Skeletal muscle tissue (tissue), 4 donors: ENCODE data around the gene HBE1. TPM values are rescaled to one million over a fixed set of nuclear protein-coding genes. Genes with fewer than 3 reads are reported as not detected.
"Not testable (repeated sequence)": the region's sequence is repeated elsewhere in the genome, so short reads cannot be mapped to it uniquely, and the experiment has no call there.

ENCODE experiments used
- H3K27ac ChIP-seq: one replicate; pipeline ENCODE4 v1.7.0; 2013; ENCODE audit warnings: mild to moderate bottlenecking, low read depth, low read length, inconsistent platforms
- H3K27me3 ChIP-seq, 3 donors: one replicate each; pipeline ENCODE4 v1.7.0; 2013; ENCODE audit warnings: low read length in 3 of 3; ENCODE audit not compliant: control insufficient read depth in 3 of 3, insufficient read depth in 3 of 3
- H3K36me3 ChIP-seq, 3 donors: one replicate each; pipeline ENCODE4 v1.7.0; 2013; ENCODE audit warnings: low read length in 3 of 3; ENCODE audit not compliant: control insufficient read depth in 3 of 3, insufficient read depth in 3 of 3
- H3K4me1 ChIP-seq, 3 donors: one replicate each; pipeline ENCODE4 v1.7.0; 2013; ENCODE audit warnings: low read length in 3 of 3, mild to moderate bottlenecking in 3 of 3; ENCODE audit not compliant: control insufficient read depth in 3 of 3, insufficient read depth in 3 of 3
- H3K4me3 ChIP-seq, 3 donors: one replicate each; pipeline ENCODE4 v1.7.0; 2013; ENCODE audit warnings: low read length in 3 of 3
- H3K9ac ChIP-seq, 3 donors: one replicate each; pipeline ENCODE4 v1.7.0; 2013; ENCODE audit warnings: low read length in 3 of 3, mild to moderate bottlenecking in 3 of 3, moderate library complexity in 2 of 3, low read depth in 1 of 3
- H3K9me3 ChIP-seq, 3 donors: one replicate each; pipeline ENCODE4 v1.7.0; 2013; ENCODE audit warnings: low read length in 3 of 3; ENCODE audit not compliant: control insufficient read depth in 3 of 3
- total RNA-seq: library from RNA; depleted of rRNA; stranded (reverse); fragments of >200 nt; gene quantifications from one replicate; pipeline ENCODE4 v1.2.3, GENCODE V29; 2014
- donor health status: Osteomylitis.

The HBE1 gene
- total RNA-seq, 1 donor from 2014 or later = 84.0 TPM

GRCh38 chr11:5297721-5298323 is 28.1 kb upstream of the HBE1 start:
- Histone ChIP-seq H3K9ac (no peak overlapping the region), H3K4me3 (no peak overlapping the region), H3K36me3 (no peaks in the 10 kb centered on the region), H3K4me1 (no peaks in the 10 kb centered on the region), H3K27ac (no peak overlapping the region), H3K27me3 (no peaks in the 10 kb centered on the region), H3K9me3 (no peaks in the 10 kb centered on the region)

GRCh38 chr11:5294342-5294995 is 24.7 kb upstream of the HBE1 start:
- H3K4me1 ChIP-seq, H3K27ac ChIP-seq, H3K36me3 ChIP-seq, H3K27me3 ChIP-seq, H3K4me3 ChIP-seq, H3K9me3 ChIP-seq, H3K9ac ChIP-seq: not testable (repeated sequence)

GRCh38 chr11:5293028-5293427 is 23.3 kb upstream of the HBE1 start:
- Histone ChIP-seq H3K9ac (no peak overlapping the region), H3K27ac (no peak overlapping the region), H3K4me3 (no peak overlapping the region), H3K9me3 (no peaks in the 10 kb centered on the region), H3K27me3 (no peaks in the 10 kb centered on the region), H3K4me1 (no peaks in the 10 kb centered on the region), H3K36me3 (no peaks in the 10 kb centered on the region)

- Histone ChIP-seq H3K36me3 (no peaks in the 10 kb centered on the region), H3K9me3 (no peaks in the 10 kb centered on the region), H3K9ac (no peak overlapping the region), H3K27me3 (no peaks in the 10 kb centered on the region), H3K4me3 (no peak overlapping the region), H3K27ac (no peak overlapping the region), H3K4me1 (no peaks in the 10 kb centered on the region)
Observed at GRCh38 chr11:5291207-5291838, 21.6 kb upstream of the HBE1 start.

- Histone ChIP-seq H3K27ac (no peak overlapping the region), H3K9me3 (no peaks in the 10 kb centered on the region), H3K27me3 (no peaks in the 10 kb centered on the region), H3K4me1 (no peaks in the 10 kb centered on the region), H3K36me3 (no peaks in the 10 kb centered on the region), H3K9ac (no peak overlapping the region), H3K4me3 (no peak overlapping the region)
Observed at GRCh38 chr11:5290106-5290505, 20.4 kb upstream of the HBE1 start.

- Histone ChIP-seq H3K27ac (no peak overlapping the region), H3K4me3 (no peak overlapping the region), H3K36me3 (no peaks in the 10 kb centered on the region), H3K9me3 (no peaks in the 10 kb centered on the region), H3K9ac (no peak overlapping the region), H3K4me1 (no peaks in the 10 kb centered on the region), H3K27me3 (no peaks in the 10 kb centered on the region)
Observed at GRCh38 chr11:5289696-5290095, 20.0 kb upstream of the HBE1 start.

- H3K36me3 ChIP-seq = no peaks in the 10 kb centered on the region
- no peaks in the 10 kb centered on the region for H3K4me1 ChIP-seq
- no peak overlapping the region for H3K4me3 ChIP-seq
- no peak overlapping the region for H3K27ac ChIP-seq
- H3K27me3 ChIP-seq = no peaks in the 10 kb centered on the region
- no peaks in the 10 kb centered on the region for H3K9me3 ChIP-seq
- no peak overlapping the region for H3K9ac ChIP-seq
Observed at GRCh38 chr11:5288906-5289550, 19.3 kb upstream of the HBE1 start.

- no peaks in the 10 kb centered on the region for H3K27me3 ChIP-seq
- no peaks in the 10 kb centered on the region for H3K4me1 ChIP-seq
- no peak overlapping the region for H3K9ac ChIP-seq
- H3K4me3 ChIP-seq = no peak overlapping the region
- no peaks in the 10 kb centered on the region for H3K36me3 ChIP-seq
- H3K27ac ChIP-seq = no peak overlapping the region
- no peaks in the 10 kb centered on the region for H3K9me3 ChIP-seq
Observed at GRCh38 chr11:5288108-5288905, 18.6 kb upstream of the HBE1 start.

- no peak overlapping the region for H3K9ac ChIP-seq
- no peak overlapping the region for H3K4me3 ChIP-seq
- no peaks in the 10 kb centered on the region for H3K36me3 ChIP-seq
- H3K9me3 ChIP-seq = no peaks in the 10 kb centered on the region
- H3K27ac ChIP-seq = no peak overlapping the region
- no peaks in the 10 kb centered on the region for H3K4me1 ChIP-seq
- H3K27me3 ChIP-seq = no peaks in the 10 kb centered on the region
Observed at GRCh38 chr11:5286901-5287300, 17.2 kb upstream of the HBE1 start.
